Measurements from ENCODE around the gene CEP83.
A peak's percentile ranks its signal among the peaks of the same experiment; 100 is the strongest.

Gene CEP83

DNA sequence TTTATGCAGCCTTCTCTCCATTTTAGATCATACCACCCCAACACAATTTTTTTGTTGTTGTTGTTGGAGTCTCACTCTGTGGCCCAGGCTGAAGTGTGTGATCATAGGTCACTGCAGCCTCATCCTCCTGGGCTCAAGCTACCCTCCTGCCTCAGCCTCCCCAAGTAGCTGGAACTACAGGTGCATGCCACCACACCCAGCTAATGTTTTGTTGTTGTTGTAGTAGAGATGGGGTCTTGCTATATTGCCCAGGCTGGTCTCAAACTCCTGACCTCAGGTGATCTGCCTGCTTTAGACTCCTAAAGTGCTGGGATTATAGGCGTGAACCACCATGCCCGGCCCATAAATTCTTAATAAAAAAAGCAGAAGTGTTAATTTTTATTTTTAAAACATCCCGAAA lies 199.7 kb downstream of the CEP83 start:
- H3K27ac ChIP-seq (ENCODE audit: low read length), result no peak overlapping the region
- peaks cover 52% of the 10 kb centered on the region for H3K4me1 ChIP-seq (ENCODE audit: low read length)
- H2AFZ ChIP-seq (ENCODE audit: low read depth, low read length), result no peak overlapping the region
- no peaks in the 10 kb centered on the region for H3K36me3 ChIP-seq (replicated peaks; ENCODE audit: low read depth, low read length)
- no peaks in the 10 kb centered on the region for H3K9me3 ChIP-seq (ENCODE audit: insufficient read depth, low read length)
- H3K9ac ChIP-seq (ENCODE audit: low read length), result no peak overlapping the region
- H3K79me2 ChIP-seq (ENCODE audit: low read length), result no peaks in the 10 kb centered on the region
- TF ChIP-seq, protein P1, sequence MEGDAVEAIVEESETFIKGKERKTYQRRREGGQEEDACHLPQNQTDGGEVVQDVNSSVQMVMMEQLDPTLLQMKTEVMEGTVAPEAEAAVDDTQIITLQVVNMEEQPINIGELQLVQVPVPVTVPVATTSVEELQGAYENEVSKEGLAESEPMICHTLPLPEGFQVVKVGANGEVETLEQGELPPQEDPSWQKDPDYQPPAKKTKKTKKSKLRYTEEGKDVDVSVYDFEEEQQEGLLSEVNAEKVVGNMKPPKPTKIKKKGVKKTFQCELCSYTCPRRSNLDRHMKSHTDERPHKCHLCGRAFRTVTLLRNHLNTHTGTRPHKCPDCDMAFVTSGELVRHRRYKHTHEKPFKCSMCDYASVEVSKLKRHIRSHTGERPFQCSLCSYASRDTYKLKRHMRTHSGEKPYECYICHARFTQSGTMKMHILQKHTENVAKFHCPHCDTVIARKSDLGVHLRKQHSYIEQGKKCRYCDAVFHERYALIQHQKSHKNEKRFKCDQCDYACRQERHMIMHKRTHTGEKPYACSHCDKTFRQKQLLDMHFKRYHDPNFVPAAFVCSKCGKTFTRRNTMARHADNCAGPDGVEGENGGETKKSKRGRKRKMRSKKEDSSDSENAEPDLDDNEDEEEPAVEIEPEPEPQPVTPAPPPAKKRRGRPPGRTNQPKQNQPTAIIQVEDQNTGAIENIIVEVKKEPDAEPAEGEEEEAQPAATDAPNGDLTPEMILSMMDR (IDR thresholded peaks at IDR 0.05; ENCODE audit: low read depth, low read length), result no peak
- TF ChIP-seq EZH2phosphoT487 (IDR thresholded peaks at IDR 0.05; ENCODE audit: low read depth), result no peak
- H3K4me3 ChIP-seq (ENCODE audit: low read length), result no peak overlapping the region
- no peak overlapping the region for H3K4me2 ChIP-seq (ENCODE audit: low read length)
- no peaks in the 10 kb centered on the region for H4K20me1 ChIP-seq (ENCODE audit: insufficient read depth, low read length)
- H3K27me3 ChIP-seq (ENCODE audit: low read depth, low read length), result no peaks in the 10 kb centered on the region

GRCh38 chr12:94258593-94258992 lies 201.1 kb downstream of the CEP83 start:
- peak overlapping the region; percentile 80; the same call in 1 of the 2 replicates for H2AFZ ChIP-seq (ENCODE audit: low read depth, low read length)
- H3K27ac ChIP-seq (ENCODE audit: low read length), result peak overlapping the region; percentile 52
- peak overlapping the region; percentile 73 for H3K4me2 ChIP-seq (ENCODE audit: low read length)
- no peaks in the 10 kb centered on the region for H4K20me1 ChIP-seq (ENCODE audit: insufficient read depth, low read length)
- H3K36me3 ChIP-seq (replicated peaks; ENCODE audit: low read depth, low read length), result no peaks in the 10 kb centered on the region
- peak overlapping the region; percentile 56 for H3K9ac ChIP-seq (ENCODE audit: low read length)
- peak overlapping the region; percentile 71; the same call in 1 of the 2 replicates for H3K4me3 ChIP-seq (ENCODE audit: low read length)
- no peaks in the 10 kb centered on the region for H3K27me3 ChIP-seq (ENCODE audit: low read depth, low read length)
- no peaks in the 10 kb centered on the region for H3K79me2 ChIP-seq (ENCODE audit: low read length)
- TF ChIP-seq, protein P1 (IDR thresholded peaks at IDR 0.05; ENCODE audit: low read depth, low read length), result no peak
- no peak for TF ChIP-seq EZH2phosphoT487 (IDR thresholded peaks at IDR 0.05; ENCODE audit: low read depth)
- H3K4me1 ChIP-seq (ENCODE audit: low read length), result peaks cover 56% of the 10 kb centered on the region
- H3K9me3 ChIP-seq (ENCODE audit: insufficient read depth, low read length), result no peaks in the 10 kb centered on the region
